ENCODE results near the gene FBLN2.

- TF ChIP-seq CTCF (conservative IDR thresholded peaks at IDR 0.05; ENCODE audit: low read depth, low read length) (no peak), CEBPB (IDR thresholded peaks at IDR 0.05; ENCODE audit: low read depth, low read length) (no peak), POLR2A (IDR thresholded peaks at IDR 0.05; ENCODE audit: low read depth, low read length) (no peak), RAD21 (IDR thresholded peaks at IDR 0.05; ENCODE audit: low read length) (no peak), ELK1 (IDR thresholded peaks at IDR 0.05; ENCODE audit: borderline replicate concordance, low read depth, low read length) (no peak), MAFK (IDR thresholded peaks at IDR 0.05; ENCODE audit: low read depth, low read length) (no peak), USF2 (IDR thresholded peaks at IDR 0.05; ENCODE audit: low read depth, low read length) (no peak), RCOR1 (IDR thresholded peaks at IDR 0.05; ENCODE audit: insufficient replicate concordance, low read length) (no peak), MXI1 (IDR thresholded peaks at IDR 0.05; ENCODE audit: borderline replicate concordance, low read depth, low read length) (no peak), FOS (IDR thresholded peaks at IDR 0.05; ENCODE audit: low read depth, low read length) (no peak), BHLHE40 (IDR thresholded peaks at IDR 0.05; ENCODE audit: low read depth, low read length) (no peak), SMC3 (IDR thresholded peaks at IDR 0.05; ENCODE audit: low read depth, low read length) (no peak)
Observed at GRCh38 chr3:13564751-13565560, 16.0 kb downstream of the FBLN2 start.

Data from IMR-90 (cell line).